ENCODE data around the gene DACH1.

- no peak for TF ChIP-seq MAX (IDR thresholded peaks at IDR 0.05)
- TF ChIP-seq, protein P1, sequence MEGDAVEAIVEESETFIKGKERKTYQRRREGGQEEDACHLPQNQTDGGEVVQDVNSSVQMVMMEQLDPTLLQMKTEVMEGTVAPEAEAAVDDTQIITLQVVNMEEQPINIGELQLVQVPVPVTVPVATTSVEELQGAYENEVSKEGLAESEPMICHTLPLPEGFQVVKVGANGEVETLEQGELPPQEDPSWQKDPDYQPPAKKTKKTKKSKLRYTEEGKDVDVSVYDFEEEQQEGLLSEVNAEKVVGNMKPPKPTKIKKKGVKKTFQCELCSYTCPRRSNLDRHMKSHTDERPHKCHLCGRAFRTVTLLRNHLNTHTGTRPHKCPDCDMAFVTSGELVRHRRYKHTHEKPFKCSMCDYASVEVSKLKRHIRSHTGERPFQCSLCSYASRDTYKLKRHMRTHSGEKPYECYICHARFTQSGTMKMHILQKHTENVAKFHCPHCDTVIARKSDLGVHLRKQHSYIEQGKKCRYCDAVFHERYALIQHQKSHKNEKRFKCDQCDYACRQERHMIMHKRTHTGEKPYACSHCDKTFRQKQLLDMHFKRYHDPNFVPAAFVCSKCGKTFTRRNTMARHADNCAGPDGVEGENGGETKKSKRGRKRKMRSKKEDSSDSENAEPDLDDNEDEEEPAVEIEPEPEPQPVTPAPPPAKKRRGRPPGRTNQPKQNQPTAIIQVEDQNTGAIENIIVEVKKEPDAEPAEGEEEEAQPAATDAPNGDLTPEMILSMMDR (IDR thresholded peaks at IDR 0.05 in 2 of 3, conservative IDR thresholded peaks at IDR 0.05 in 1 of 3; ENCODE audit: borderline replicate concordance in 1 of 3, insufficient read depth in 1 of 3, low read depth in 2 of 3, low read length in 2 of 3) = no peak
- TF ChIP-seq YY1 (IDR thresholded peaks at IDR 0.05; ENCODE audit: extremely low read depth, insufficient replicate concordance, low read depth, low read length) = no peak
- no peak for TF ChIP-seq CEBPB (IDR thresholded peaks at IDR 0.05; ENCODE audit: low read depth)
- TF ChIP-seq, protein P2, sequence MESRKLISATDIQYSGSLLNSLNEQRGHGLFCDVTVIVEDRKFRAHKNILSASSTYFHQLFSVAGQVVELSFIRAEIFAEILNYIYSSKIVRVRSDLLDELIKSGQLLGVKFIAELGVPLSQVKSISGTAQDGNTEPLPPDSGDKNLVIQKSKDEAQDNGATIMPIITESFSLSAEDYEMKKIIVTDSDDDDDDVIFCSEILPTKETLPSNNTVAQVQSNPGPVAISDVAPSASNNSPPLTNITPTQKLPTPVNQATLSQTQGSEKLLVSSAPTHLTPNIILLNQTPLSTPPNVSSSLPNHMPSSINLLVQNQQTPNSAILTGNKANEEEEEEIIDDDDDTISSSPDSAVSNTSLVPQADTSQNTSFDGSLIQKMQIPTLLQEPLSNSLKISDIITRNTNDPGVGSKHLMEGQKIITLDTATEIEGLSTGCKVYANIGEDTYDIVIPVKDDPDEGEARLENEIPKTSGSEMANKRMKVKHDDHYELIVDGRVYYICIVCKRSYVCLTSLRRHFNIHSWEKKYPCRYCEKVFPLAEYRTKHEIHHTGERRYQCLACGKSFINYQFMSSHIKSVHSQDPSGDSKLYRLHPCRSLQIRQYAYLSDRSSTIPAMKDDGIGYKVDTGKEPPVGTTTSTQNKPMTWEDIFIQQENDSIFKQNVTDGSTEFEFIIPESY (IDR thresholded peaks at IDR 0.05; ENCODE audit: extremely low read depth, insufficient replicate concordance, low read length) = no peak
Measured at GRCh38 chr13:71517004-71517403, 350.0 kb downstream of the DACH1 start.

All from HCT116 (cell line).